Sigmoid colon (tissue), 7 donors: Measurements from ENCODE around the gene OXTR. TPM values are rescaled to one million over a fixed set of nuclear protein-coding genes. Genes with fewer than 3 reads are reported as not detected.

ENCODE experiments used
- DNase-seq: peaks from one replicate; pipeline ENCODE4 v3.0.0-alpha.2; 2019
- H3K27ac ChIP-seq, 4 donors: fragments of 200-600 bp; sonication (generic); one replicate each; pipeline ENCODE4 v1.5.1; 2016 to 2019; ENCODE audit warnings: mild to moderate bottlenecking in 1 of 4
- H3K27me3 ChIP-seq, 3 donors: fragments of 200-600 bp; sonication (generic); one replicate each; pipeline ENCODE4 v1.5.1; 2019; ENCODE audit warnings: mild to moderate bottlenecking in 1 of 3
- H3K36me3 ChIP-seq, 4 donors: fragments of 200-600 bp; sonication (generic); one replicate each; pipeline ENCODE4 v1.5.1; 2016 to 2019
- H3K4me1 ChIP-seq, 4 donors: fragments of 200-600 bp; sonication (generic); one replicate each; pipeline ENCODE4 v1.5.1; 2017 to 2019
- H3K4me3 ChIP-seq, 4 donors: fragments of 200-600 bp; sonication (generic); one replicate each; pipeline ENCODE4 v1.5.1; 2017 to 2019; ENCODE audit warnings: mild to moderate bottlenecking in 2 of 4, moderate library complexity in 1 of 4
- H3K9me3 ChIP-seq, 4 donors: fragments of 200-600 bp in 3 of 4; sonication (generic) in 3 of 4; one replicate each; pipeline versions ENCODE4 v1.5.1 to v1.6.1; 2013 to 2019
- EP300 ChIP-seq, 4 donors: sonication (generic); formaldehyde crosslinking; IDR thresholded peaks; one replicate each; pipeline ENCODE4 v1.6.1; 2017; ENCODE audit warnings: antibody characterized with exemption in 4 of 4
- POLR2A ChIP-seq, 2 donors: fragments of 450-650 bp; IDR thresholded peaks; one replicate each; pipeline ENCODE4 v1.6.1; 2016; ENCODE audit warnings: antibody characterized with exemption in 2 of 2, mild to moderate bottlenecking in 2 of 2, moderate library complexity in 2 of 2
- POLR2AphosphoS5 ChIP-seq, 4 donors: sonication (generic); formaldehyde crosslinking; IDR thresholded peaks; one replicate each; pipeline ENCODE4 v1.6.1; 2017; ENCODE audit warnings: antibody characterized with exemption in 4 of 4
- WGBS, 2 donors: extraction: QIAGEN DNeasy Blood & Tissue Kit; methylation state at CpG; one replicate each; pipeline ENCODE4 v1.1.7; 2013; 5-methylcytosine and 5-hydroxymethylcytosine counted together
- intact Hi-C: fragments of 100-400 bp; cut with DNase I; formaldehyde crosslinking; loops from one replicate; pipeline ENCODE4 v1.15.1; 2023
- polyA plus RNA-seq, 3 donors: library from polyadenylated mRNA; stranded (reverse); fragments of 200-250 nt; gene quantifications; one replicate each; pipeline ENCODE4 v1.2.3, GENCODE V29; 2013
- total RNA-seq, 4 donors: library from RNA; depleted of rRNA; stranded (reverse); fragments of >200 nt; gene quantifications; one replicate each; pipeline ENCODE4 v1.1.0, GENCODE V29; 2016
- TF ChIP-seq, protein P1 (sequence below), 4 experiments: fragments of 450-650 bp in 3 of 4; fragments of 200-600 bp in 1 of 4; IDR thresholded peaks; one replicate each; pipeline ENCODE4 v1.5.1; 2016 to 2019; ENCODE audit warnings: antibody characterized with exemption in 4 of 4, mild to moderate bottlenecking in 3 of 4, moderate library complexity in 2 of 4
- donor health status: healthy with polysubstance abuse.
- donor health status: Bipolar disorder and iron deficiency.
- donor health status: healthy.

OXTR gene
- total and polyA plus RNA-seq, 7 donors = under 0.01 to 0.55 (median 0.29) TPM; not detected in 1

DNA sequence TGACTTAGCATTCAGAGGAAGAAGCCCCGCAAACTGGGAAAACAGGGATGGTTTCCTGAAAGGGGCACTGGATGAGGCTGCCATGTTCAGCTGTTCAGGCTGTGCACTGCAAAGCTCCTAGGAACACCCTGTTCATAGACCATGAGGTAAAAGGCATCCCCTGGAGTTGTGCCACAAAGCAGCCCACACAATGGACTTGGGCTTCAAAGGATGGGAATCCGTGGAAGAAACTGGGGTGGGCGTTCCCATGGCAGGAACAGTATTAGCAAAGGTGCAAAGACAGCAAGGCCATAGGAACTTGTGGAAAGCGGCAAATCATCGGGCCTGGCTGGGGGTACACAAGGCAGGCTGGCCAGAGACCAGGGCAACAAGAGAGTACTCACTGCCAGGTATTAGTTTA lies 8.9 kb downstream of the OXTR start:
- 90 to 91% methylated on average over 5 of the region's 5 CpGs for WGBS, 2 donors

DNA sequence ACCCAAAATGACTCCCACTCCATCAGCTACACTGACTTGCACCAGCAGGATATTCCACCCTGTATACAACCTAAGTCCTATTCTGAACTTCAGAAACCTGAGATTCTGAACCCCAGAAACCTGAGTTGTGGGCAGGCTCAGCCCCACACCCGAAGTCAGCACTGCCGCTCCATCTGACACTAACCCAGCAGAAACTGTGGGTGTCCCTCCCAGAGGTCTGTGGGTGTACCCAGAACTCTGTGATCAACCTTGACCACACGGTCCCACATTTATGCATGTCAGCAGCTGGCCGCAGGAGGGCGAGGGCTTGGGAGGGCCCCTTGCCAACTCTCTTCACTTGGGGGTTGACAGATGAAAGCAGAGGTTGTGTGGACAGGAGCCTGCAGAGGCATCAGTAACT lies 9.3 kb downstream of the OXTR start:
- Histone ChIP-seq H3K36me3 (no peaks in the 10 kb centered on the region), H3K4me3 (no peak overlapping the region), H3K4me1 (no peaks in the 10 kb centered on the region), H3K27ac (no peak overlapping the region), H3K27me3 (no peaks in the 10 kb centered on the region), H3K9me3 (no peaks in the 10 kb centered on the region)
- intact Hi-C loops = no loop called here
- 84 to 92% methylated on average over 5 of the region's 5 CpGs for WGBS, 2 donors
- TF ChIP-seq EP300 (IDR thresholded peaks at IDR 0.05) = no peak
- TF ChIP-seq, protein P1, sequence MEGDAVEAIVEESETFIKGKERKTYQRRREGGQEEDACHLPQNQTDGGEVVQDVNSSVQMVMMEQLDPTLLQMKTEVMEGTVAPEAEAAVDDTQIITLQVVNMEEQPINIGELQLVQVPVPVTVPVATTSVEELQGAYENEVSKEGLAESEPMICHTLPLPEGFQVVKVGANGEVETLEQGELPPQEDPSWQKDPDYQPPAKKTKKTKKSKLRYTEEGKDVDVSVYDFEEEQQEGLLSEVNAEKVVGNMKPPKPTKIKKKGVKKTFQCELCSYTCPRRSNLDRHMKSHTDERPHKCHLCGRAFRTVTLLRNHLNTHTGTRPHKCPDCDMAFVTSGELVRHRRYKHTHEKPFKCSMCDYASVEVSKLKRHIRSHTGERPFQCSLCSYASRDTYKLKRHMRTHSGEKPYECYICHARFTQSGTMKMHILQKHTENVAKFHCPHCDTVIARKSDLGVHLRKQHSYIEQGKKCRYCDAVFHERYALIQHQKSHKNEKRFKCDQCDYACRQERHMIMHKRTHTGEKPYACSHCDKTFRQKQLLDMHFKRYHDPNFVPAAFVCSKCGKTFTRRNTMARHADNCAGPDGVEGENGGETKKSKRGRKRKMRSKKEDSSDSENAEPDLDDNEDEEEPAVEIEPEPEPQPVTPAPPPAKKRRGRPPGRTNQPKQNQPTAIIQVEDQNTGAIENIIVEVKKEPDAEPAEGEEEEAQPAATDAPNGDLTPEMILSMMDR (IDR thresholded peaks at IDR 0.05) = no peak
- no peak for TF ChIP-seq POLR2AphosphoS5 (IDR thresholded peaks at IDR 0.05)
- no peak for TF ChIP-seq POLR2A (IDR thresholded peaks at IDR 0.05)
- no peak for DNase-seq

More for the DNA sequence above, 8.9 kb downstream of the OXTR start:
- intact Hi-C loops = no loop called here
- H3K27me3 ChIP-seq = no peaks in the 10 kb centered on the region
- H3K4me1 ChIP-seq = no peaks in the 10 kb centered on the region
- H3K36me3 ChIP-seq = no peaks in the 10 kb centered on the region
- no peak overlapping the region for H3K27ac ChIP-seq
- DNase-seq = no peak
- no peaks in the 10 kb centered on the region for H3K9me3 ChIP-seq
- H3K4me3 ChIP-seq = no peak overlapping the region
- no peak for TF ChIP-seq POLR2A (IDR thresholded peaks at IDR 0.05)
- TF ChIP-seq POLR2AphosphoS5 (IDR thresholded peaks at IDR 0.05) = no peak
- no peak for TF ChIP-seq EP300 (IDR thresholded peaks at IDR 0.05)
- TF ChIP-seq, protein P1 (IDR thresholded peaks at IDR 0.05) = no peak

DNA sequence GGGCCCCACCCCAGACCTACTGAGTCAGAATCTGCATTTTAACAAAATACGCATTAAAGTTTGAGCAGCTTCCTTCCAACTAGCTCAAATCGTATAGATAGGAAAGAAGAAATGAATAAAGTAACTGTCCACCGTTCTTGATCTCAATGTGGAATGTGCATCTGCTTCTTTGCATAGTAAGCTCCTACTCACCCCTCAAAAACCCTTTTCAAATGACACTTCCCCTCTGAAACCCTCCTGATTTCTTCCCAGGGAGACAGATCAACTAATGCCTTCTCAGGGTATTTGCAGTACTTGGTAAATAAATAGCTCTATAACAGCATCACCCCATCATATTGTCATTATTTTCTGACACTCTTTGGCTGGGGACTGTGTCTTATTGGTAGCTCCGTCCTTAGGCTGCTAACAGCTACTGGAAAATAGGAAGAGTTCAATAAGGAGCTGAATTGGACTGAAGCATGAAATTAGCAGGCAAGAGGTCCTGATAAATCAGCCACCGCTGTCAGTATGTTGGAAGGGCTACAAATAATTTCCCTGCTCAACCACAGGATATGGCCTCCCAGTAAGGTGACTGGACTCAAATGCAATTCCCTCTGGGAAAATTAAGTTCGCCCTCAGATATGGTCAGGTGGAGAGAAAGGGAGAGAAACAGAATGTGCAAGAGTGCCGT lies 10.2 kb downstream of the OXTR start:
- no peaks in the 10 kb centered on the region for H3K36me3 ChIP-seq
- no peaks in the 10 kb centered on the region for H3K4me1 ChIP-seq
- H3K27ac ChIP-seq = no peak overlapping the region
- no peak for DNase-seq
- no peak for TF ChIP-seq POLR2AphosphoS5 (IDR thresholded peaks at IDR 0.05)
- no peak for TF ChIP-seq EP300 (IDR thresholded peaks at IDR 0.05)
- TF ChIP-seq POLR2A (IDR thresholded peaks at IDR 0.05) = no peak
- TF ChIP-seq, protein P1 (IDR thresholded peaks at IDR 0.05) = no peak
- 90 to 93% methylated on average over 7 of the region's 7 CpGs for WGBS, 2 donors
- no peaks in the 10 kb centered on the region for H3K27me3 ChIP-seq
- intact Hi-C loops = no loop called here
- no peaks in the 10 kb centered on the region for H3K9me3 ChIP-seq
- H3K4me3 ChIP-seq = no peak overlapping the region

DNA sequence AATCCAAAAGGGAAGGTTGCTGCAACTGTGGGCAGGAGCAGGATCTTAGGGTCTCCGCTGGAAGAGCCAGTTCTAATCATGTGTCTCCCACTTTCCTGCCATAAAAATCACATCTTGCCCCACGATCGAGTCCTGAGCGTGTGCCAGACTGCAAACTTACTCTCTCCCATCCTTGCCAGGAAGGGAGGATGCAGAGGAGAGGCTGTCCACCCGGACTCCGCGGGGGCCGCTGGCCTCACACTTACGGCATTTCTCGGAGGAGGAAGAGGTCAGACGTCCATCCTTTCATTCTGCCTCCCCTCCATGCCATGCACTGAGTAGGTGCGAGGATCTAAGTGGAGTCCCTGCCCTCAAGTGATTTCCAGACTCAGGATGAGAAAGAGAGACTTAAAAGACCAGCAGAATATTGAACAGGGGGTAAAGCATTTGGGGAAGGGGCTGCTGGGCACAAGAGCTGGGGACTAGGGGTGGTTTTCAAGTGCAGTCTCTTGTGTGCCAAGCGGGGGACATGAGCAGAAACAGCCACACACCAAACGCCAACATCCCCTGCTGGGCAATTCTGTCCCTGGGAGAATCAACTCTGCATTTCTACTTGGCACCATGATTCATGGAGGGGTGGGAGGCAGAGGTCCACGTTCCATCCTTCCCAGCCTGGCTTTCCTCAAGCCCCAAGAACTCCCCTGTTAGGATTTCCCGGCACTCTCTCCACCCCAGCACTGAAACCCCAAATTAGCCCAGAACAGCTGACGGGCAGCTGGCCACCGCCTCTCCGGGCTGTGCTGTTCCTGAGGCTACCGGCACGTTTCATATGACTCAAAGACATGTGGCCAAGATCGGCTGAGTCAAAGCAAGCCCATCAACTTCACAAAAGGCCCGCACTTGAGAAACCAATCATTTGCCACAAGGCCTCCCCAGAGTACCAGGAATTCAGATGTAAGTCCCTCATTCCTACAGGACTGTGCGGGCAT lies 11.6 kb downstream of the OXTR start:
- H3K9me3 ChIP-seq = no peaks in the 10 kb centered on the region
- no peaks in the 10 kb centered on the region for H3K4me1 ChIP-seq
- H3K4me3 ChIP-seq = no peak overlapping the region
- intact Hi-C loops = no loop called here
- DNase-seq = no peak
- 83 to 84% methylated on average over 24 of the region's 24 CpGs for WGBS, 2 donors
- TF ChIP-seq POLR2AphosphoS5 (IDR thresholded peaks at IDR 0.05) = no peak
- TF ChIP-seq, protein P1 (IDR thresholded peaks at IDR 0.05) = no peak
- no peak for TF ChIP-seq EP300 (IDR thresholded peaks at IDR 0.05)
- no peak for TF ChIP-seq POLR2A (IDR thresholded peaks at IDR 0.05)
- H3K27ac ChIP-seq = no peak overlapping the region
- H3K36me3 ChIP-seq = no peaks in the 10 kb centered on the region
- no peaks in the 10 kb centered on the region for H3K27me3 ChIP-seq
